Measurements from ENCODE around the gene APOB.

APOB gene

GRCh38 chr2:21052044-21052443 is 8.2 kb upstream of the APOB start:
- Histone ChIP-seq H3K36me3 (ENCODE audit: insufficient read depth, low read length) (no peaks in the 10 kb centered on the region), H2AFZ (ENCODE audit: low read depth, low read length) (no peak overlapping the region), H4K20me1 (ENCODE audit: insufficient read depth, low read length) (no peaks in the 10 kb centered on the region), H3K9ac (ENCODE audit: low read depth, low read length) (no peak overlapping the region), H3K79me2 (ENCODE audit: insufficient read depth, low read length) (no peaks in the 10 kb centered on the region), H3K27ac (ENCODE audit: low read length) (no peak overlapping the region), H3K4me2 (ENCODE audit: insufficient read depth, low read length) (no peak overlapping the region), H3K9me3 (ENCODE audit: insufficient read depth, low read length, severe bottlenecking) (no peaks in the 10 kb centered on the region), H3K27me3 (ENCODE audit: insufficient read depth, low read length, poor library complexity) (no peaks in the 10 kb centered on the region), H3K4me3 (ENCODE audit: low read depth in 1 of 2, low read length in 2 of 2) (no peak overlapping the region), H3K4me1 (ENCODE audit: insufficient read depth, low read length) (no peaks in the 10 kb centered on the region)
- no peak for TF ChIP-seq EZH2 (IDR thresholded peaks at IDR 0.05; ENCODE audit: borderline replicate concordance, low read depth, low read length, severe bottlenecking)
- TF ChIP-seq, protein P1, sequence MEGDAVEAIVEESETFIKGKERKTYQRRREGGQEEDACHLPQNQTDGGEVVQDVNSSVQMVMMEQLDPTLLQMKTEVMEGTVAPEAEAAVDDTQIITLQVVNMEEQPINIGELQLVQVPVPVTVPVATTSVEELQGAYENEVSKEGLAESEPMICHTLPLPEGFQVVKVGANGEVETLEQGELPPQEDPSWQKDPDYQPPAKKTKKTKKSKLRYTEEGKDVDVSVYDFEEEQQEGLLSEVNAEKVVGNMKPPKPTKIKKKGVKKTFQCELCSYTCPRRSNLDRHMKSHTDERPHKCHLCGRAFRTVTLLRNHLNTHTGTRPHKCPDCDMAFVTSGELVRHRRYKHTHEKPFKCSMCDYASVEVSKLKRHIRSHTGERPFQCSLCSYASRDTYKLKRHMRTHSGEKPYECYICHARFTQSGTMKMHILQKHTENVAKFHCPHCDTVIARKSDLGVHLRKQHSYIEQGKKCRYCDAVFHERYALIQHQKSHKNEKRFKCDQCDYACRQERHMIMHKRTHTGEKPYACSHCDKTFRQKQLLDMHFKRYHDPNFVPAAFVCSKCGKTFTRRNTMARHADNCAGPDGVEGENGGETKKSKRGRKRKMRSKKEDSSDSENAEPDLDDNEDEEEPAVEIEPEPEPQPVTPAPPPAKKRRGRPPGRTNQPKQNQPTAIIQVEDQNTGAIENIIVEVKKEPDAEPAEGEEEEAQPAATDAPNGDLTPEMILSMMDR (IDR thresholded peaks at IDR 0.05; ENCODE audit: borderline replicate concordance, extremely low read depth, low read length, poor library complexity, severe bottlenecking), result no peak
- ATAC-seq (ENCODE audit: insufficient read depth, low read depth) (no peak), DNase-seq (no peak)

- no peak for TF ChIP-seq EZH2 (IDR thresholded peaks at IDR 0.05; ENCODE audit: borderline replicate concordance, low read depth, low read length, severe bottlenecking)
- TF ChIP-seq, protein P1 (IDR thresholded peaks at IDR 0.05; ENCODE audit: borderline replicate concordance, extremely low read depth, low read length, poor library complexity, severe bottlenecking), result no peak
- Histone ChIP-seq H3K27ac (ENCODE audit: low read length) (no peak overlapping the region), H2AFZ (ENCODE audit: low read depth, low read length) (no peak overlapping the region), H3K27me3 (ENCODE audit: insufficient read depth, low read length, poor library complexity) (no peaks in the 10 kb centered on the region), H3K4me3 (ENCODE audit: low read depth in 1 of 2, low read length in 2 of 2) (no peak overlapping the region), H4K20me1 (ENCODE audit: insufficient read depth, low read length) (no peaks in the 10 kb centered on the region), H3K4me1 (ENCODE audit: insufficient read depth, low read length) (no peaks in the 10 kb centered on the region), H3K9ac (ENCODE audit: low read depth, low read length) (no peak overlapping the region), H3K4me2 (ENCODE audit: insufficient read depth, low read length) (no peak overlapping the region), H3K79me2 (ENCODE audit: insufficient read depth, low read length) (no peaks in the 10 kb centered on the region), H3K9me3 (ENCODE audit: insufficient read depth, low read length, severe bottlenecking) (no peaks in the 10 kb centered on the region), H3K36me3 (ENCODE audit: insufficient read depth, low read length) (no peaks in the 10 kb centered on the region)
- ATAC-seq (ENCODE audit: insufficient read depth, low read depth) (no peak), DNase-seq (no peak)
Observed at GRCh38 chr2:21050164-21050563, 6.3 kb upstream of the APOB start.

DNA sequence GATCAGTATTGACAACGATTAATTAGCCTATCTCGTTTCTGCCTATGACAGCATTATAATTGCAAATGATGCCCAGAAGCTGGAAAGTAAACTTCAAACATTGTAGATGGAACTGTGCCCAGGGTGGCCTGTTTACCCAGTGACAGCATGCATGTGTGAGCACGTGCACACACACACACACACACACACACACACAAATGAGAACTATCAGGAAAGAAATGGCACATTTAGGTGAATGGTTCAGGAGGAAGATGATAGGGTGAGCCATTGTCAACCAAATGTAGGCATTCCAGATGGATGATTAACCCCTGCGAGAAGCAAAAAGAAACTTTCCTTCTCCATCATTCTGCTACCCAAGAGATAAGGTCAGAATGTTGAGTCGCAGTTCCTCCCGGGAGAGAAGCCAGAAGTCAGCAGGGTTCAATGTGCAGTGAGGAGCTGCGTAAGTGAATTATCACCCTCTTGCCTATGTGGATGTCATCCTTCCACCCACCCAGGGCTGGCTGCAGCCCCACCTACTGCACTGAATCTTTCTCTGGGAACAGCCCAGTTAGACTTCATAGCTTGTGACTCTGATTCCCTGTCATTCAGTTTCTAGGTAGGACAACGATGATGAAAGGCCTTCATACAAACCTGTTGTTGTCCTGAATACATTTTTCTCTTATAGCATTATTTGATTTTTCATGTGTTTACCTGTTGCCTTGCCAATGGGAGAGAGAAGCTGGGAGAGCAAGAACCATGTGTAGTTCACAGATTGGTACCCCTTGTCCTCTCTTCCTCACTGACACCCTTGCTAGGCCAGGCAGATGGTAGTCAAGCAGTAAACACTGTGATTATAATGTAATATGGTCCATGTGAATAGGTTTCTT is 3.5 kb upstream of the APOB start:
- Histone ChIP-seq H3K27ac (ENCODE audit: low read length) (no peak overlapping the region), H3K79me2 (ENCODE audit: insufficient read depth, low read length) (no peaks in the 10 kb centered on the region), H3K27me3 (ENCODE audit: insufficient read depth, low read length, poor library complexity) (no peaks in the 10 kb centered on the region), H3K36me3 (ENCODE audit: insufficient read depth, low read length) (no peaks in the 10 kb centered on the region), H3K4me3 (ENCODE audit: low read depth in 1 of 2, low read length in 2 of 2) (no peak overlapping the region), H2AFZ (ENCODE audit: low read depth, low read length) (no peak overlapping the region), H3K4me2 (ENCODE audit: insufficient read depth, low read length) (no peak overlapping the region), H3K9ac (ENCODE audit: low read depth, low read length) (no peak overlapping the region), H3K4me1 (ENCODE audit: insufficient read depth, low read length) (no peaks in the 10 kb centered on the region), H4K20me1 (ENCODE audit: insufficient read depth, low read length) (no peaks in the 10 kb centered on the region), H3K9me3 (ENCODE audit: insufficient read depth, low read length, severe bottlenecking) (no peaks in the 10 kb centered on the region)
- ATAC-seq (ENCODE audit: insufficient read depth, low read depth) (no peak), DNase-seq (no peak)
- TF ChIP-seq, protein P1 (IDR thresholded peaks at IDR 0.05; ENCODE audit: borderline replicate concordance, extremely low read depth, low read length, poor library complexity, severe bottlenecking), result no peak
- no peak for TF ChIP-seq EZH2 (IDR thresholded peaks at IDR 0.05; ENCODE audit: borderline replicate concordance, low read depth, low read length, severe bottlenecking)

All from DND-41 (cell line).